Stromal cell of bone marrow (primary cell): ENCODE measurements around the gene EBP.
A peak's percentile ranks its signal among the peaks of the same experiment; 100 is the strongest.

Experiments used
- DNase-seq: peaks from one replicate; pipeline ENCODE4 v3.0.0-alpha.2; 2012; ENCODE audit warnings: low read depth

EBP gene

DNA sequence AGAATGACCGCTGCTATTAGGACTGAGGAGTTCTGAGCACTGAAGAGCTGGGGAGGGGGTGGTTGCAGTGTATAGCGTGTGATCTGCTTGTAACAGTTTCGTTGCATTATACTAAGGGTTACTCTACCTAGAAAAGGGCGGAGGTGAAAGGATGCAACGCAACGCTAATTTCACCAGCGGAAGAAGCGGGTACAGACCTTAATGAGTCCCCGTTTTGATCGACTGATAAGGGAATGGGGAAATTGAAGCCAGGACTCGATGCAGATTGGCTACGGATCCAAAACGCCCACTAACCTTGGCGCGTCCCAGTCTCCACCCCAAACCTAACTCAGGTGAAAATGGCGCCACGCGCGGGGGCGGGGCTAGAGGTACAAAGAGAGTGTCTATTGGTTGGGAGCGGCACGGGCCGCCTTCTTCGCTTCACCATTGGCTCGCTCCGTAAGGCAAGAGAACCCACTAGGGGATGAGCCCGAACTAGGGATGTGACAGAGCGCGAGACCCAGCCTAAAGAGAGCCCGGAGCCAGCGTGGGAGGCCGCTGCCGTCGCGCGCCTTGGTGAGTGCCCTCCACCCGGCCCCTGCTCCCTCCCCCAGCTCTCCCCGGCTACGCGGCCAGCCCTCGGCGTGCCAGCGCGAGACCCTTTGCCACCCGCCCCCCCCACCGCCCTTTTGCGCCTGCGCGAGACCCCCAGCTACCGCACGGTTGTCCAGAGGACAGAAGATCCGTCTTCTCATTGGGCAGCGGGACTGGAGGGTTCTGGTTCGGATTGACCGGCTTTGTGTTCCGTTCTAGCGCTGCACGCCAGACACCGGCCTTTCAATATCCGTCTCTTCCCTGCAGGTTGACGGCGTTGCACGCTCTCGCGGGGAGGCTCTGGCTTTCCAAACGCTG lies at the start of gene EBP:
TSS of gene EBP (plus strand) at position 456 of the 891 bp plus-strand sequence. CDS start 1,964 bp downstream, outside the sequence.
- DNase-seq, result peak; percentile 66

DNA sequence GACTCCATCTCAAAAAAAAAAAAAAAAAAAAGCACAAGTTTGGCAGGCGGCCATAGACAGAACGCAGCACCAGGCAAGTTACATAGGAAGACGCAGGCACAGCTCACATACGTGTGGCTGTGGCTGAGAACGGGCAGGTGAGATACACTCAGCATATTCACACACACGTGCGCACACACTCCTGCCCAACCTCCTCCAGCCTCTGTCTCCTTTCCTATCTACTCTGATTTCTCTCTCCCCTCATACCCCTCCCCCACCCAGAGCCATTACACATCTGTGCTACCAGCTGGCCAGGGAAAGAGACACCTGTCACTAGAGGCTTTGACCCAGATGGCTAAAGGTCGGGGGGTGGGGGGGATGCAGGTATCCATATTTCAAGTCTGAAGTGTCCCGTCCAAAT lies 49.4 kb upstream of the EBP start:
- DNase-seq, result no peak

- no peak for DNase-seq
Observed at GRCh38 chrX:48472851-48473703, 48.5 kb upstream of the EBP start.

DNA sequence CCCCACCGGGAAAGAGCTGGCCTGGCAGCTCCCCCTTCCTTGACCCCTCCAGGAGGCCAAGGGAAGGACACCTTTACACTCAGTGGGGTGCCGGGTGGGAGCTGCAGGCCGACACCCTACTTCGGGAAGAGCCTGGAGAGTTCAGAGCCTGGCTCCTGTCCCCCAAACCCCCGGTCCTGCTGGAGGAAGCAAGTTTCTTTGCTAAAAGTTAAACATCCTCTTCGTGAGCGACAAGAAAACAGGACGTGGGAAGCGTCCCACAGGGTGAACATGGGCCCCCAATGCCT lies 48.0 kb upstream of the EBP start:
- DNase-seq, result no peak

- DNase-seq, result no peak
Observed at GRCh38 chrX:48474127-48474526, 47.5 kb upstream of the EBP start.

- DNase-seq, result no peak
Observed at GRCh38 chrX:48474581-48474980, 47.0 kb upstream of the EBP start.

DNA sequence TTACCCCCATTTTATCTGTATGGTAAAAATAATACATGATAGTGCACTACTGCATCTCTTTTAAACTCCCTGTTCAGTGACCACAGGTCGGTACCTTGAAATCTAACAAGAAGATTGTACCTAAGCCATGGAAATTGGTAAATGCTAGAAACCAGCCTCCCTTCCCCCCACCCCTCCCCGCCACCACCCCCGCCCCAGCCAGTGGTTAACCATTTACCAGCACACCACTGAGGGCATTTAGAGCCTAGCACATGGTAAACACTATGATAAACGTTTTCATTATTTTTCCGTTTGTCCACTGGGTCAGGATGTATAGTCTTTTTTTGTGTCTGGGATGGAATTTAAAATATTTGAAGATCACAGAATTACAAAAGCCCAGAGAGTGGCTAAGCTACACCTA lies 46.3 kb upstream of the EBP start:
- DNase-seq, result no peak

DNA sequence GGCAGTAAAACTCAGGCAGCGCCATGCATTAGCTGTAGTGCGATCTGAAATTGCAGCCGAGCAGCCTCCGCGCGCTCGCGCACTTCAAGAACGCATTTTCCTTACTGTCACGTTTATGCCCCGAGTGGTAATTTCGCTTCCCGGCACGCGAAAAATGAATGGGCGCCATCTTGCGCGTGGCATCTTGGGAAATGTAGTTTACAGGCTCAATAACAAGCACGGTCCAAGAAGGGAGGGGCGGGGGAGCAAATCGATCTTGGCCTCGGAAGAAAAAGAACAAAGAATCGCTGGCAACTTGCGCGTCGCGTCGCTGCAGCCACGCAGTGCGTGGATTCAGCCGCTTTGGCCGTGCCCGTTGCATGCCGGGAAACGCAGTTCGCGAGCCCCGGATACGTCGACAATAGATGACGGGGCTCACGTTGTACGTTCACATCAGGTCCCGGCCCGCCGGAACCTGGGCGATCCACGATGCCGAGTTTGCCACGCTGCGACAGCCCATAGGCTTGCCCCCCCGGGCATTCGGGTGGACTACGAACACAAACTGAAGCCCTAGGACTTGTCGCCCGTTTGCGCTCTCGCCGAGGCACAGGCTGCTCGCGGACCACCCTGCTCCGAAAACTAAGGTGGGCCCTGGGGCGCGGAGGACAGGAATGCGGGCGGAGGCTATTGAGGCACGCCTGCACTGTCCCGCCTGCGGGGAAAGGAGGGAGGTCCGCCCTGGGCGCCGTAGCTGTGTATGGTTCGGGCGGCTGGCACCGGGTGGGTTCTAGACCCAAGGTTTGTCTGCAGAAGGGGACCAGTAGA lies 45.6 kb upstream of the EBP start, which contains the start of gene FTSJ1:
TSS of gene FTSJ1 (plus strand) at position 426 of the 804 bp plus-strand sequence. CDS start 1,849 bp downstream, outside the sequence.
- peak; percentile 88 for DNase-seq

- no peak for DNase-seq
Observed at GRCh38 chrX:48476919-48477318, 44.7 kb upstream of the EBP start.

- no peak for DNase-seq
Observed at GRCh38 chrX:48477960-48478755, 43.5 kb upstream of the EBP start.

DNA sequence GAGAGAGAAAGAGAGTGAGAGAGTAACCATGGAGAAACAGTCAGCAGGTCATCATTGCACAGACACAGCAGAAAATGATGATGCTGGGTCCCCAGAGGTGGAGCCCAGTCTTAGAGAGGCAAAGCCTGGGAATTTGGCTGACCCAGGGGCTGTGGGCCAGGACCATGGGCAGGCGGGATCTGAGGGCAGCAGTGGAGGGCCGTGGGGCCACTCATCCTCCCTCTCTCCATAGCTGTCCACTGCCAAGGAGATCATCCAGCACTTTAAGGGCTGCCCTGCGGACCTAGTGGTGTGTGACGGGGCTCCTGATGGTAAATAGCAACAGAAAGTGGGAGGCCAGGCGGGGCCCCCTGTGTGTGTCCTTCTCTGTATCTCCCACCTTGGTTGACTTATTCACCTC lies 42.8 kb upstream of the EBP start:
- DNase-seq, result no peak

- DNase-seq, result no peak
Observed at GRCh38 chrX:48480142-48480541, 41.5 kb upstream of the EBP start.

- DNase-seq, result no peak
Observed at GRCh38 chrX:48480583-48480982, 41.0 kb upstream of the EBP start.

DNA sequence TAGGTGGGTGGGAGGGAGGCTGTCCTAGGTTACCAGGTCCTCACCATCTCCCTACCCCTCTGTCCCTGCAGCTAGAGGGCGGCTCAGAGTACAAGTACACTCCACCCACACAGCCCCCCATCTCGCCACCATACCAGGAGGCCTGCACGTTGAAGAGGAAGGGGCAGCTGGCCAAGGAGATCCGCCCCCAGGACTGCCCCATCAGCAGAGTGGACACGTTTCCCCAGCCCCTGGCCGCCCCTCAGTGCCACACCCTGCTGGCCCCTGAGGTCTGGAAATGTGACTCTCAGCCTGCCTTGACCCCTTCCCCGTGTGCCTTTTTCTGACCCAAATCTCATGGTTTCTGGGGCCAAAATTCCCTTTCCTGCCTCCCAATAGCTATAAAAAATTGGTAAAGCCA lies 39.1 kb upstream of the EBP start:
- no peak for DNase-seq

- DNase-seq, result peak; percentile 50
Observed at GRCh38 chrX:48487362-48487798, 34.2 kb upstream of the EBP start.

DNA sequence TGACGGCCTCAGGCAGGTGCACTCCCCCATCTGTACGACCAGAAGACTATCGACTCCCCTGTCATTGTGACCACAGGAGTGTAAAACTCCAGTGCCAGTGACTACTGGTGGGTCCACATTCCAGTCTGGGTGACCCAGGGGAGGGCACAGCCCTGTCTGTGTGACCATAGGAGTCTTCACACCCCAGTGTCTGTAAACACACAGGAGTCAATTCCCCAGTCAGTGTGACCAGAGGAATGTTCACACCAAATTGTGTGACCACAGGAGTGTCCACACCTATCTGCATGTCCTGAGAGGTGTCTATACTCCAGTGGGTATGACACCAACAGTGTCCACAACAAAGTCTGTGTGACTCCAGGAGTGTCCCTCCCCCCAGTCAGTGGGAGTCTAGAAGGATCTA lies 33.6 kb upstream of the EBP start:
- DNase-seq, result no peak

DNA sequence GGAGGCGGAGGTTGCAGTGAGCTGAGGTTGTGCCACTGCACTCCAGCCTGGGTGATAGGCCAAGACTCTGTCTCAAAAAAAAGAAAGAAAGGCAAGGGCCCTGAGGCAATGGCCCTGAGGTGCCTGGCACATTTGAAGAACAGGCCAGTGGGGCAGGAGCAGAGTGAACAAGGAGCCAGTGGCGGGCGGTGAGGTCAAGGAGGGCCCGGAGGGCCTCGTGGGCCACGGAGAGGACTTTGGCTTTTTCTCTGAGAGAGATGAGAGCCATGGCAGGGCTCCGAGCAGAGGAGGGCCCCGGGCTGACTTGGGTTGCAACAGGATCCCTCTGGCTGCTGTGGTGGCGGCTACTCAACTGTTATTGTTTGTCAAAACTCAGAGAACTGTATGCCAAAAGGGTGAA lies 32.3 kb upstream of the EBP start:
- no peak for DNase-seq

DNA sequence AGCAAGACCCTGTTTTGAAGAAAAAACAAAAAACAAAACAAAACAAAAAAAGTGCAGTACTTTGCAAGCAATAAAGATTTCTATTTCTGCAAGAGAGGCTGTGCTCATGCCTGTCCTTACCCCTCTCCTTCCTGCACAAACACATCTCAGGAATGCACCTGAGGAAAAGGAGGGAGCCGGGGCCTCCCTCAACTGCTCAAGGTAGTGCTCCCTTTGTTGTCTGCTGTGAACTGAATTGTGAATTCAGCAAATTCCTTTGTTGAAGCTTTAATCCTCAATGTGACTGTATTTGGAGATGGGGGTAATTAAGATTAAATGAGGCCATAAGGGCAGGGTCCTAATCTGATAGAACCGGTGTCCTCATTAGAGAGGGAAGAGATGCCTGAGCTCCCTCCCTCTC lies 31.7 kb upstream of the EBP start:
- no peak for DNase-seq

GRCh38 chrX:48490661-48491060 lies 30.9 kb upstream of the EBP start:
- DNase-seq, result no peak

GRCh38 chrX:48491809-48492208 lies 29.8 kb upstream of the EBP start:
- DNase-seq, result no peak

DNA sequence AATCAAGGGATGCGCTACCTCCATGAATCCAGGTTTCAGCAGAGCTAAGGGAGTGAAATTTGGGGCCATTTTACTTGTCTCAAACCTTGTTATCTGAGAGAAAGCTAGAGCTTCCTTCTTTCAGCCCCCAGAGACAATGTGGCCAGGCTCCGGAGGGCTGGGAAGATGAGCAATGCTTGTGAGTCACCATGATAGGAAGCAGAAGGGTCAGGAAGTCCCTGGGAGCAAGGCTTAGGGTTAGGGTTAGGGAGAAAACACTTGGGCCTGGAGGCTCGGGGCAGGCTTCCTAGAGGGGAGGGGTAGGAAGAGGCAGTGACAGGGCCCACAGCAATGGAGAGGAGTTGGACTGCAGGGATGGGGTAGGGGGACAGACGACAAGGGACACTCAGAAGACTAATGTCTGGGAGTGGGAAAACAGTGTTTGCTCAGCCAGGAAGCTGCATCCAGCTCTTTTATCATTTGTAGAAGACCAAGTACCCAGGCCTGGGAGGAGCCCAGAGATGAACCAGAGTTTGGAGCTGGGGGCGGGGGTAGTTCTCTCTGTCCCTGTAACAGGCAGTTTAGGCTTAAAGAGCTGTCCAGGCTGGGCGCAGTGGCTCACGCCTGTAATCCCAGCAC lies 29.2 kb upstream of the EBP start:
- DNase-seq, result no peak
